G401.6 (cell line): ENCODE data around the gene DUSP23.

Source experiments
- FAIRE-seq: peaks from 2 replicates; lab custom pipeline; 2012; peaks lifted over from hg19 to GRCh38; lab: Jason Lieb, UNC

The DUSP23 gene

GRCh38 chr1:159828581-159829272 lies 48.0 kb downstream of the DUSP23 start:
- no peak for FAIRE-seq

- FAIRE-seq = no peak
Measured at GRCh38 chr1:159829273-159829634, 48.5 kb downstream of the DUSP23 start.

GRCh38 chr1:159829822-159830465 lies 49.2 kb downstream of the DUSP23 start:
- no peak for FAIRE-seq

- FAIRE-seq = no peak
Measured at GRCh38 chr1:159830722-159831121, 50.0 kb downstream of the DUSP23 start.

GRCh38 chr1:159831412-159832141 lies 50.8 kb downstream of the DUSP23 start:
- no peak for FAIRE-seq
